OCI-M2 (cell line): ENCODE measurements around the gene DPF3.
"Not testable (repeated sequence)": the region's sequence is repeated elsewhere in the genome, so short reads cannot be mapped to it uniquely, and the experiment has no call there.

Source experiments
- DNase-seq: peaks from one replicate; lab custom pipeline; 2025; ENCODE audit not compliant: unreplicated experiment; lab: John Stamatoyannopoulos, UW

DPF3 gene

GRCh38 chr14:72774894-72775620 lies 118.8 kb downstream of the DPF3 start:
- no peak for DNase-seq

- no peak for DNase-seq
Observed at GRCh38 chr14:72774141-72774540, 119.8 kb downstream of the DPF3 start.

GRCh38 chr14:72771561-72771960 lies 122.3 kb downstream of the DPF3 start:
- no peak for DNase-seq

GRCh38 chr14:72766296-72766695 lies 127.6 kb downstream of the DPF3 start:
- no peak for DNase-seq

- DNase-seq = no peak
Observed at GRCh38 chr14:72763892-72764291, 130.0 kb downstream of the DPF3 start.

- no peak for DNase-seq
Observed at GRCh38 chr14:72759670-72760069, 134.2 kb downstream of the DPF3 start.

GRCh38 chr14:72758993-72759392 lies 134.9 kb downstream of the DPF3 start:
- no peak for DNase-seq

- DNase-seq = no peak
Observed at GRCh38 chr14:72758420-72758819, 135.5 kb downstream of the DPF3 start.

- no peak for DNase-seq
Observed at GRCh38 chr14:72756967-72757366, 136.9 kb downstream of the DPF3 start.

GRCh38 chr14:72755766-72756165 lies 138.1 kb downstream of the DPF3 start:
- DNase-seq = no peak

GRCh38 chr14:72754949-72755348 lies 139.0 kb downstream of the DPF3 start:
- no peak for DNase-seq

- DNase-seq = no peak
Observed at GRCh38 chr14:72753879-72754400, 140.0 kb downstream of the DPF3 start.

GRCh38 chr14:72753044-72753710 lies 140.7 kb downstream of the DPF3 start:
- no peak for DNase-seq

GRCh38 chr14:72752034-72752412 lies 141.9 kb downstream of the DPF3 start:
- DNase-seq = no peak

GRCh38 chr14:72751276-72752033 lies 142.4 kb downstream of the DPF3 start:
- no peak for DNase-seq

GRCh38 chr14:72748921-72749320 lies 145.0 kb downstream of the DPF3 start:
- DNase-seq = not testable (repeated sequence)

- DNase-seq = no peak
Observed at GRCh38 chr14:72747652-72748051, 146.2 kb downstream of the DPF3 start.

- DNase-seq = no peak
Observed at GRCh38 chr14:72745991-72746980, 147.6 kb downstream of the DPF3 start.

GRCh38 chr14:72745546-72745945 lies 148.4 kb downstream of the DPF3 start:
- no peak for DNase-seq

GRCh38 chr14:72744416-72745120 lies 149.3 kb downstream of the DPF3 start:
- no peak for DNase-seq
